Activated CD8-positive, alpha-beta memory T cell treated with anti-CD3 and anti-CD28 coated beads, Interleukin-2, amount 50 U/mL, for 24 hours (primary cell): Measurements from ENCODE around the gene ESX1.
"Not testable (repeated sequence)": the region's sequence is repeated elsewhere in the genome, so short reads cannot be mapped to it uniquely, and the experiment has no call there.

Experiments used
- DNase-seq: peaks from one replicate; pipeline ENCODE4 v3.0.0-alpha.2; 2020; ENCODE audit errors: extremely low read depth

Gene ESX1

GRCh38 chrX:104254442-104255115, at the start of gene ESX1:
ESX1 (minus strand) TSS chrX:104254933; CDS start chrX:104254849, 84 bp downstream.
- no peak for DNase-seq

GRCh38 chrX:104295636-104296035, 40.9 kb upstream of the ESX1 start:
- no peak for DNase-seq

GRCh38 chrX:104288961-104289360, 34.2 kb upstream of the ESX1 start:
- no peak for DNase-seq

GRCh38 chrX:104288269-104288668, 33.5 kb upstream of the ESX1 start:
- DNase-seq: no peak

GRCh38 chrX:104285201-104285600, 30.5 kb upstream of the ESX1 start:
- no peak for DNase-seq

- no peak for DNase-seq
Measured at GRCh38 chrX:104284507-104284906, 29.8 kb upstream of the ESX1 start.

- DNase-seq: no peak
Measured at GRCh38 chrX:104282166-104282725, 27.5 kb upstream of the ESX1 start.

GRCh38 chrX:104281564-104281963, 26.8 kb upstream of the ESX1 start:
- DNase-seq: no peak

GRCh38 chrX:104280609-104281008, 25.9 kb upstream of the ESX1 start:
- no peak for DNase-seq

- DNase-seq: no peak
Measured at GRCh38 chrX:104270916-104271512, 16.3 kb upstream of the ESX1 start.

GRCh38 chrX:104270212-104270611, 15.5 kb upstream of the ESX1 start:
- DNase-seq: no peak

GRCh38 chrX:104255465-104255864, 732 bp upstream of the ESX1 start:
- DNase-seq: no peak

GRCh38 chrX:104253567-104254441, 929 bp downstream of the ESX1 start:
- no peak for DNase-seq

- DNase-seq: no peak
Measured at GRCh38 chrX:104250470-104250869, 4.3 kb downstream of the ESX1 start.

GRCh38 chrX:104230060-104230459, 24.7 kb downstream of the ESX1 start:
- DNase-seq: not testable (repeated sequence)

GRCh38 chrX:104211187-104211586, 43.5 kb downstream of the ESX1 start:
- DNase-seq: no peak

- no peak for DNase-seq
Measured at GRCh38 chrX:104205548-104205947, 49.2 kb downstream of the ESX1 start.
